GM12878 (cell line): Measurements from ENCODE around the gene CDH4. TPM values are rescaled to one million over a fixed set of nuclear protein-coding genes. Genes with fewer than 3 reads are reported as not detected.

Experiments used
- EP300 ChIP-seq, 2 experiments: fragments of 150-350 bp in 1 of 2; IDR thresholded peaks; 2 replicates each; pipeline ENCODE4 v1.6.1; 2011 to 2012; ENCODE audit warnings: low read depth in 2 of 2, low read length in 2 of 2, borderline replicate concordance in 1 of 2, improper control_type of control experiment in 1 of 2, inconsistent platforms in 1 of 2; ENCODE audit not compliant: control insufficient read depth in 1 of 2
- MYC ChIP-seq: IDR thresholded peaks from 2 replicates; pipeline ENCODE4 v1.6.1; 2011; ENCODE audit warnings: mild to moderate bottlenecking, low read length, moderate library complexity, inconsistent platforms; ENCODE audit not compliant: insufficient read depth, insufficient replicate concordance, insufficient read length, severe bottlenecking
- polyA plus RNA-seq, 11 experiments: library from polyadenylated mRNA; depleted of rRNA in 4 of 11; unstranded in 6 of 11; stranded (reverse) in 5 of 11; fragments of >200 nt; fragmentation: Nextera tagmentation in 4 of 11; fragmentation: Illumina TruSeq in 1 of 11; extraction: Ambion mirVana in 4 of 11; extraction: Trizol in 1 of 11; gene quantifications; 1 replicate in 1 of 11; 2 replicates in 10 of 11; pipeline versions ENCODE4 v1.2.1 to v1.2.3, GENCODE V29; 2011 to 2016; ENCODE audit warnings: inconsistent platforms in 2 of 11, missing spikeins in 2 of 11, low read depth in 1 of 11
- total RNA-seq, 4 experiments: library from RNA; depleted of rRNA in 3 of 4; stranded (reverse); fragments of >200 nt in 3 of 4; fragmentation: Illumina TruSeq in 1 of 4; extraction: Trizol in 1 of 4; gene quantifications; 2 replicates each; pipeline versions ENCODE4 v1.2.1 to v1.2.3, GENCODE V29; 2013 to 2021
- TF ChIP-seq, protein P1 (sequence below): fragments of 450-650 bp; formaldehyde crosslinking; IDR thresholded peaks from 2 replicates; pipeline ENCODE4 v1.4.0; 2022; ENCODE audit warnings: mild to moderate bottlenecking, moderate library complexity
- TF ChIP-seq, protein P2 (sequence below): fragments of 450-650 bp; IDR thresholded peaks from 2 replicates; pipeline ENCODE4 v1.6.1; 2016; ENCODE audit warnings: mild to moderate bottlenecking, moderate library complexity, borderline replicate concordance
- TF ChIP-seq, protein P3 (sequence below): fragments of 450-650 bp; IDR thresholded peaks from 2 replicates; pipeline ENCODE4 v1.6.1; 2017; ENCODE audit warnings: mild to moderate bottlenecking, moderate library complexity

Gene CDH4
- total and polyA plus RNA-seq, 10 of the 15 experiments (the other 5 are each of a cell fraction or from before 2014, with no cell fraction given), result not detected

DNA sequence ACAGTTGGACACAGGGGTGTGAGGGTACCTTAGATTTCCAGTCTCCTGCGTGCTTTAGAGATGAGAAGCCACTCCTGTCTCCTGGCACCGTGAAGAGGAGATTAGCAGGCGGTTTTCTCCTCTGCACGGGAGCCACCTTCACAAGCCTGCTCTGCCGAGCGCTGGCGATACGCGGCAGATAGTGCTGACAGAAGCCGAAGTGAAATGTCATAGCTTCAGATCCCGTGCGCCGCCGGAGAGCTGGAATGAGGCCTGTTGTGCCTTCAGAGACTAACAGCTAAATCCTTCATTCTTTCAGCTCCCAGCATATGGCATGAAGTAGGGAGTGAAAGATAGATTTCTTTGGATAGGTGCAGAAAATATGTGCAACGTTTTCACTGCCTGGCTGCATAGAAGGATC lies 442.6 kb downstream of the CDH4 start (continued):
- TF ChIP-seq, protein P1, sequence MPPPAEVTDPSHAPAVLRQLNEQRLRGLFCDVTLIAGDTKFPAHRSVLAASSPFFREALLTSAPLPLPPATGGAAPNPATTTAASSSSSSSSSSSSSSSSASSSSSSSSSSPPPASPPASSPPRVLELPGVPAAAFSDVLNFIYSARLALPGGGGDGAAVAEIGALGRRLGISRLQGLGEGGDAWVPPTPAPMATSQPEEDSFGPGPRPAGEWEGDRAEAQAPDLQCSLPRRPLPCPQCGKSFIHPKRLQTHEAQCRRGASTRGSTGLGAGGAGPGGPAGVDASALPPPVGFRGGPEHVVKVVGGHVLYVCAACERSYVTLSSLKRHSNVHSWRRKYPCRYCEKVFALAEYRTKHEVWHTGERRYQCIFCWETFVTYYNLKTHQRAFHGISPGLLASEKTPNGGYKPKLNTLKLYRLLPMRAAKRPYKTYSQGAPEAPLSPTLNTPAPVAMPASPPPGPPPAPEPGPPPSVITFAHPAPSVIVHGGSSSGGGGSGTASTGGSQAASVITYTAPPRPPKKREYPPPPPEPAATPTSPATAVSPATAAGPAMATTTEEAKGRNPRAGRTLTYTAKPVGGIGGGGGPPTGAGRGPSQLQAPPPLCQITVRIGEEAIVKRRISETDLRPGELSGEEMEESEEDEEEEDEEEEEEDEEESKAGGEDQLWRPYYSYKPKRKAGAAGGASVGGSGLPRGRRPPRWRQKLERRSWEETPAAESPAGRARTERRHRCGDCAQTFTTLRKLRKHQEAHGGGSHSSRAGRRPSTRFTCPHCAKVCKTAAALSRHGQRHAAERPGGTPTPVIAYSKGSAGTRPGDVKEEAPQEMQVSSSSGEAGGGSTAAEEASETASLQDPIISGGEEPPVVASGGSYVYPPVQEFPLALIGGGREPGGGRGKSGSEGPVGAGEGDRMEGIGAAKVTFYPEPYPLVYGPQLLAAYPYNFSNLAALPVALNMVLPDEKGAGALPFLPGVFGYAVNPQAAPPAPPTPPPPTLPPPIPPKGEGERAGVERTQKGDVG, result no peak
- TF ChIP-seq MYC, result no peak
- TF ChIP-seq, protein P2, sequence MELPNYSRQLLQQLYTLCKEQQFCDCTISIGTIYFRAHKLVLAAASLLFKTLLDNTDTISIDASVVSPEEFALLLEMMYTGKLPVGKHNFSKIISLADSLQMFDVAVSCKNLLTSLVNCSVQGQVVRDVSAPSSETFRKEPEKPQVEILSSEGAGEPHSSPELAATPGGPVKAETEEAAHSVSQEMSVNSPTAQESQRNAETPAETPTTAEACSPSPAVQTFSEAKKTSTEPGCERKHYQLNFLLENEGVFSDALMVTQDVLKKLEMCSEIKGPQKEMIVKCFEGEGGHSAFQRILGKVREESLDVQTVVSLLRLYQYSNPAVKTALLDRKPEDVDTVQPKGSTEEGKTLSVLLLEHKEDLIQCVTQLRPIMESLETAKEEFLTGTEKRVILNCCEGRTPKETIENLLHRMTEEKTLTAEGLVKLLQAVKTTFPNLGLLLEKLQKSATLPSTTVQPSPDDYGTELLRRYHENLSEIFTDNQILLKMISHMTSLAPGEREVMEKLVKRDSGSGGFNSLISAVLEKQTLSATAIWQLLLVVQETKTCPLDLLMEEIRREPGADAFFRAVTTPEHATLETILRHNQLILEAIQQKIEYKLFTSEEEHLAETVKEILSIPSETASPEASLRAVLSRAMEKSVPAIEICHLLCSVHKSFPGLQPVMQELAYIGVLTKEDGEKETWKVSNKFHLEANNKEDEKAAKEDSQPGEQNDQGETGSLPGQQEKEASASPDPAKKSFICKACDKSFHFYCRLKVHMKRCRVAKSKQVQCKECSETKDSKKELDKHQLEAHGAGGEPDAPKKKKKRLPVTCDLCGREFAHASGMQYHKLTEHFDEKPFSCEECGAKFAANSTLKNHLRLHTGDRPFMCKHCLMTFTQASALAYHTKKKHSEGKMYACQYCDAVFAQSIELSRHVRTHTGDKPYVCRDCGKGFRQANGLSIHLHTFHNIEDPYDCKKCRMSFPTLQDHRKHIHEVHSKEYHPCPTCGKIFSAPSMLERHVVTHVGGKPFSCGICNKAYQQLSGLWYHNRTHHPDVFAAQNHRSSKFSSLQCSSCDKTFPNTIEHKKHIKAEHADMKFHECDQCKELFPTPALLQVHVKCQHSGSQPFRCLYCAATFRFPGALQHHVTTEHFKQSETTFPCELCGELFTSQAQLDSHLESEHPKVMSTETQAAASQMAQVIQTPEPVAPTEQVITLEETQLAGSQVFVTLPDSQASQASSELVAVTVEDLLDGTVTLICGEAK, result no peak
- TF ChIP-seq, protein P3, sequence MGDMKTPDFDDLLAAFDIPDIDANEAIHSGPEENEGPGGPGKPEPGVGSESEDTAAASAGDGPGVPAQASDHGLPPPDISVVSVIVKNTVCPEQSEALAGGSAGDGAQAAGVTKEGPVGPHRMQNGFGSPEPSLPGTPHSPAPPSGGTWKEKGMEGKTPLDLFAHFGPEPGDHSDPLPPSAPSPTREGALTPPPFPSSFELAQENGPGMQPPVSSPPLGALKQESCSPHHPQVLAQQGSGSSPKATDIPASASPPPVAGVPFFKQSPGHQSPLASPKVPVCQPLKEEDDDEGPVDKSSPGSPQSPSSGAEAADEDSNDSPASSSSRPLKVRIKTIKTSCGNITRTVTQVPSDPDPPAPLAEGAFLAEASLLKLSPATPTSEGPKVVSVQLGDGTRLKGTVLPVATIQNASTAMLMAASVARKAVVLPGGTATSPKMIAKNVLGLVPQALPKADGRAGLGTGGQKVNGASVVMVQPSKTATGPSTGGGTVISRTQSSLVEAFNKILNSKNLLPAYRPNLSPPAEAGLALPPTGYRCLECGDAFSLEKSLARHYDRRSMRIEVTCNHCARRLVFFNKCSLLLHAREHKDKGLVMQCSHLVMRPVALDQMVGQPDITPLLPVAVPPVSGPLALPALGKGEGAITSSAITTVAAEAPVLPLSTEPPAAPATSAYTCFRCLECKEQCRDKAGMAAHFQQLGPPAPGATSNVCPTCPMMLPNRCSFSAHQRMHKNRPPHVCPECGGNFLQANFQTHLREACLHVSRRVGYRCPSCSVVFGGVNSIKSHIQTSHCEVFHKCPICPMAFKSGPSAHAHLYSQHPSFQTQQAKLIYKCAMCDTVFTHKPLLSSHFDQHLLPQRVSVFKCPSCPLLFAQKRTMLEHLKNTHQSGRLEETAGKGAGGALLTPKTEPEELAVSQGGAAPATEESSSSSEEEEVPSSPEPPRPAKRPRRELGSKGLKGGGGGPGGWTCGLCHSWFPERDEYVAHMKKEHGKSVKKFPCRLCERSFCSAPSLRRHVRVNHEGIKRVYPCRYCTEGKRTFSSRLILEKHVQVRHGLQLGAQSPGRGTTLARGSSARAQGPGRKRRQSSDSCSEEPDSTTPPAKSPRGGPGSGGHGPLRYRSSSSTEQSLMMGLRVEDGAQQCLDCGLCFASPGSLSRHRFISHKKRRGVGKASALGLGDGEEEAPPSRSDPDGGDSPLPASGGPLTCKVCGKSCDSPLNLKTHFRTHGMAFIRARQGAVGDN, result no peak
- no peak for TF ChIP-seq EP300 (IDR thresholded peaks at IDR 0.05; ENCODE audit: borderline replicate concordance in 1 of 2, control insufficient read depth in 1 of 2, low read depth in 2 of 2, low read length in 2 of 2)
